Stomach (tissue), 9 donors: ENCODE results near the gene KPNA5. TPM values are rescaled to one million over a fixed set of nuclear protein-coding genes. Genes with fewer than 3 reads are reported as not detected.
A peak's percentile ranks its signal among the peaks of the same experiment; 100 is the strongest.

ENCODE experiments used
- DNase-seq, 2 donors: peaks; one replicate each; pipeline versions ENCODE4 v3.0.0 to v3.0.0-alpha.2; 2013 to 2019
- H3K27ac ChIP-seq, 5 donors: fragments of 200-600 bp in 4 of 5; sonication (generic) in 4 of 5; one replicate each; pipeline ENCODE4 v1.5.1; 2013 to 2019; ENCODE audit warnings: mild to moderate bottlenecking in 1 of 5, moderate library complexity in 1 of 5
- H3K27me3 ChIP-seq, 3 donors: fragments of 200-600 bp; sonication (generic); one replicate each; pipeline ENCODE4 v1.5.1; 2017 to 2019; ENCODE audit warnings: mixed run types in 1 of 3
- H3K36me3 ChIP-seq, 4 donors: fragments of 200-600 bp; sonication (generic); 1 replicate in 3 of 4; 2 replicates in 1 of 4; pipeline ENCODE4 v1.5.1; 2016 to 2019
- H3K4me1 ChIP-seq, 4 donors: fragments of 200-600 bp; sonication (generic); one replicate each; pipeline ENCODE4 v1.5.1; 2016 to 2019
- H3K4me3 ChIP-seq, 4 donors: fragments of 200-600 bp; sonication (generic) in 3 of 4; one replicate each; pipeline ENCODE4 v1.5.1; 2016 to 2019; ENCODE audit warnings: mild to moderate bottlenecking in 1 of 4
- H3K9me3 ChIP-seq, 4 donors: fragments of 200-600 bp; sonication (generic); one replicate each; pipeline ENCODE4 v1.5.1; 2016 to 2019
- EP300 ChIP-seq: sonication (generic); formaldehyde crosslinking; IDR thresholded peaks from one replicate; pipeline ENCODE4 v1.6.1; 2017; ENCODE audit warnings: antibody characterized with exemption
- POLR2A ChIP-seq, 4 donors: fragments of 450-650 bp; IDR thresholded peaks; one replicate each; pipeline ENCODE4 v1.6.1; 2016; ENCODE audit warnings: antibody characterized with exemption in 4 of 4, control low read depth in 2 of 4, mild to moderate bottlenecking in 1 of 4, moderate library complexity in 1 of 4
- POLR2AphosphoS5 ChIP-seq, 3 donors: sonication (generic); formaldehyde crosslinking; IDR thresholded peaks; one replicate each; pipeline ENCODE4 v1.6.1; 2016; ENCODE audit warnings: antibody characterized with exemption in 3 of 3
- WGBS, 5 donors: extraction: QIAGEN DNeasy Blood & Tissue Kit in 3 of 5; methylation state at CpG; one replicate each; pipeline versions ENCODE4 v1.1.5 to v1.1.7; 2013 to 2018; 5-methylcytosine and 5-hydroxymethylcytosine counted together
- intact Hi-C: fragments of 100-400 bp; cut with DNase I; formaldehyde crosslinking; loops from one replicate; pipeline ENCODE4 v1.15.1; 2023; ENCODE audit warnings: low total_unique reads
- polyA plus RNA-seq, 3 donors: library from polyadenylated mRNA; stranded (reverse); fragments of 200-250 nt; gene quantifications; one replicate each; pipeline ENCODE4 v1.2.3, GENCODE V29; 2013
- total RNA-seq, 5 donors: library from RNA; depleted of rRNA; stranded (reverse); fragments of >200 nt; gene quantifications; one replicate each; pipeline versions ENCODE4 v1.1.0 to v1.2.3, GENCODE V29; 2014 to 2016
- TF ChIP-seq, protein P1 (sequence below), 7 experiments: fragments of 450-650 bp in 4 of 7; fragments of 200-600 bp in 3 of 7; sonication (generic) in 3 of 7; IDR thresholded peaks; one replicate each; pipeline ENCODE4 v1.5.1; 2016 to 2019; ENCODE audit warnings: antibody characterized with exemption in 7 of 7, control low read depth in 2 of 7, mild to moderate bottlenecking in 1 of 7
- donor health status: healthy with polysubstance abuse.
- donor health status: Bipolar disorder and iron deficiency.
- donor health status: healthy.

Gene KPNA5
- total and polyA plus RNA-seq, 8 donors, result 1.5 to 37.9 (median 3.5) TPM

DNA sequence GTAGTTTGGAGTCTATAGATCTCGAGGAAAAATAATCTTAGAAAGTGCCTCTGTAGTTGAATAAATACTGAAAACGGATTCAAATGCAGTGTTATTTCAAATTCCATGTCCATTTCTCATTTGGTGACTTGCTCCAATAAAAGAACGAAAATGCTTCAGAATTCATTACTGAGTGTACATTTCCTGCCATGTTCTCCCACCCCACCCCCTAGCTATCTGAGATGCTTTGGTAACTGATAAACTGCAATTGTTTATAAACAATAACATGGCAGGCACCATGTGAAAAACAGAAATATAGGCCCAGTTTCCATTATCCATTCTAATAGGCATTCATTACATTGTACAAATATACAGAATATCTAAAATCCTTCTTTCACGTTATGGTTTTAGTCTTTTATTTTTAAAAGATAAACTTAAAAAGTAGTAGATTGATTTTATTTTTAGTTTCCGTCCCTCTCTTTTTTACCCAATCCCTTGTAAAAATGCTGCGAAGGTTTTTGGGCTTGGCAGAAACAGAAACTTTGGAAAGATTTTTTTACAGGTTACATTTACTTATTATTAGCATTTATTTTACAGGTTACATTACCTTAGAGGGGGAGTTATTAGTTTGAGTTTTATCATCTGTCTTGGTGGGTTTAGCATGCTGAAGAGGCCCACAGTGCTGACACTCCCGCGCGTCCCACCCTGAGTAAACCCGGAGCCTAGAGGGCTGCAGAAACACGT, 83.1 kb downstream of the KPNA5 start:
- H3K27ac ChIP-seq, result peak overlapping the region in 1 of 5 donors; percentile 48
- no peaks in the 10 kb centered on the region for H3K9me3 ChIP-seq
- H3K4me3 ChIP-seq, result peak overlapping the region; percentile 46 to 73 (median 54)
- H3K36me3 ChIP-seq, result no peaks in the 10 kb centered on the region
- TF ChIP-seq POLR2A (IDR thresholded peaks at IDR 0.05) (no peak), EP300 (no peak), POLR2AphosphoS5 (IDR thresholded peaks at IDR 0.05) (no peak)
- TF ChIP-seq, protein P1, sequence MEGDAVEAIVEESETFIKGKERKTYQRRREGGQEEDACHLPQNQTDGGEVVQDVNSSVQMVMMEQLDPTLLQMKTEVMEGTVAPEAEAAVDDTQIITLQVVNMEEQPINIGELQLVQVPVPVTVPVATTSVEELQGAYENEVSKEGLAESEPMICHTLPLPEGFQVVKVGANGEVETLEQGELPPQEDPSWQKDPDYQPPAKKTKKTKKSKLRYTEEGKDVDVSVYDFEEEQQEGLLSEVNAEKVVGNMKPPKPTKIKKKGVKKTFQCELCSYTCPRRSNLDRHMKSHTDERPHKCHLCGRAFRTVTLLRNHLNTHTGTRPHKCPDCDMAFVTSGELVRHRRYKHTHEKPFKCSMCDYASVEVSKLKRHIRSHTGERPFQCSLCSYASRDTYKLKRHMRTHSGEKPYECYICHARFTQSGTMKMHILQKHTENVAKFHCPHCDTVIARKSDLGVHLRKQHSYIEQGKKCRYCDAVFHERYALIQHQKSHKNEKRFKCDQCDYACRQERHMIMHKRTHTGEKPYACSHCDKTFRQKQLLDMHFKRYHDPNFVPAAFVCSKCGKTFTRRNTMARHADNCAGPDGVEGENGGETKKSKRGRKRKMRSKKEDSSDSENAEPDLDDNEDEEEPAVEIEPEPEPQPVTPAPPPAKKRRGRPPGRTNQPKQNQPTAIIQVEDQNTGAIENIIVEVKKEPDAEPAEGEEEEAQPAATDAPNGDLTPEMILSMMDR (IDR thresholded peaks at IDR 0.05), result no peak
- no peak for DNase-seq
- peaks cover 0 to 34% (median 21%) of the 10 kb centered on the region in 3 donors for H3K27me3 ChIP-seq
- WGBS, 5 donors, result 69 to 80% (median 71%) methylated on average over 11 of the region's 11 CpGs
- H3K4me1 ChIP-seq, result peaks cover 6 to 18% (median 15%) of the 10 kb centered on the region in 4 donors
- intact Hi-C loops, result no loop called here

- TF ChIP-seq EP300 (no peak), POLR2AphosphoS5 (IDR thresholded peaks at IDR 0.05) (no peak), POLR2A (IDR thresholded peaks at IDR 0.05) (no peak)
- TF ChIP-seq, protein P1 (IDR thresholded peaks at IDR 0.05), result no peak
- peak overlapping the region in 3 of 5 donors; percentile 23 to 67 (median 48) for H3K27ac ChIP-seq
- no peaks in the 10 kb centered on the region for H3K36me3 ChIP-seq
- H3K4me3 ChIP-seq, result peak overlapping the region; percentile 46 to 73 (median 54)
- peak in 1 of 2 donors; percentile 44 for DNase-seq
- peaks cover 0 to 34% (median 21%) of the 10 kb centered on the region in 3 donors for H3K27me3 ChIP-seq
- H3K9me3 ChIP-seq, result no peaks in the 10 kb centered on the region
- WGBS, 5 donors, result 15 to 38% (median 22%) methylated on average over 8 to 19 of the region's 19 CpGs
- H3K4me1 ChIP-seq, result peaks cover 6 to 18% (median 15%) of the 10 kb centered on the region in 4 donors
- intact Hi-C loops, result no loop called here
These were observed 83.6 kb downstream of the KPNA5 start for GRCh38 chr6:116764629-116764960.

- H3K27me3 ChIP-seq, result peaks cover 0 to 34% (median 21%) of the 10 kb centered on the region in 3 donors
- intact Hi-C loops, result no loop called here
- peak within 1 kb of the TSS; percentile 46 to 73 (median 54) for H3K4me3 ChIP-seq
- TF ChIP-seq EP300, result no peak
- no peak for TF ChIP-seq POLR2AphosphoS5 (IDR thresholded peaks at IDR 0.05)
- TF ChIP-seq, protein P1 (IDR thresholded peaks at IDR 0.05), result no peak
- TF ChIP-seq POLR2A (IDR thresholded peaks at IDR 0.05), result no peak
- no peaks in the 10 kb centered on the region for H3K36me3 ChIP-seq
- DNase-seq, result peak in 1 of 2 donors; percentile 76
- no peaks in the 10 kb centered on the region for H3K9me3 ChIP-seq
- peak within 1 kb of the TSS in 4 of 5 donors; percentile 2 to 67 (median 36) for H3K27ac ChIP-seq
- peaks cover 6 to 18% (median 15%) of the 10 kb centered on the region in 4 donors for H3K4me1 ChIP-seq
- 1 to 5% (median 3%) methylated on average over 26 to 89 of the region's 89 CpGs for WGBS, 5 donors
These were observed 84.2 kb downstream of the KPNA5 start, which contains the start of gene FAM162B for GRCh38 chr6:116764961-116765841. Gene FAM162B (minus strand): TSS chr6:116765719. CDS start chr6:116765576, 143 bp downstream.

GRCh38 chr6:116766506-116767176, 85.6 kb downstream of the KPNA5 start:
- no peak for DNase-seq
- Histone ChIP-seq H3K4me3 (no peak overlapping the region), H3K27me3 (peaks cover 0 to 34% (median 21%) of the 10 kb centered on the region in 3 donors), H3K36me3 (no peaks in the 10 kb centered on the region), H3K9me3 (no peaks in the 10 kb centered on the region), H3K4me1 (peaks cover 6 to 18% (median 15%) of the 10 kb centered on the region in 4 donors), H3K27ac (no peak overlapping the region)
- intact Hi-C loops, result no loop called here
- 73 to 82% (median 79%) methylated on average over 5 of the region's 5 CpGs for WGBS, 5 donors
- TF ChIP-seq, protein P1 (IDR thresholded peaks at IDR 0.05), result no peak
- TF ChIP-seq EP300, result no peak
- TF ChIP-seq POLR2AphosphoS5 (IDR thresholded peaks at IDR 0.05), result no peak
- TF ChIP-seq POLR2A (IDR thresholded peaks at IDR 0.05), result no peak
